ENCODE data around the gene CKAP2L. TPM values are rescaled to one million over a fixed set of nuclear protein-coding genes. Genes with fewer than 3 reads are reported as not detected.

Gene CKAP2L
- total RNA-seq, 6 experiments from 2014 or later = 0.20 to 1.4 (median 0.66) TPM

DNA sequence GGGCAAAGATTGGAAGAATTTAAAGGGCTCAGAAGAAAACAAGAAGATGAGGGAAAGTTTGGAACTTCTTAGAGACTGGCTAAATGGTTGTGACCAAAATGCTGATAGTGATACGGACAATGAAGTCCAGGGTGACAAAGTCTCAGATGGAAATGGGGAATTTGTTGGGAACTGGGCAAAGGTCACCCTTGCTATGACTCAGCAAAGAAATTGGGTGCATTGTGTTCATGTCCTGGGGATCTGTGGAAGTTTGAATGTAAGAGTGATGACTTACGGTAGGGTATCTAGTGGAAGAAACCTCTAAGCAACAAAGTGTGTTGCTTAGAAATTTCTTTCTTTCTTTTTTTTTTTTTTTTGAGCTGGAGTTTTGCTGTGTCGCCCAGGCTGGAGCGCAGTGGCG, 25.9 kb upstream of the CKAP2L start:
- WGBS (ENCODE audit: insufficient coverage, low coverage, low lambda C conversion rate, missing lambda C conversion rate) = 73% methylated on average over 5 of the region's 5 CpGs
- DNase-seq (no peak), ATAC-seq (peak in 3 of 4 donors; percentile 31 to 55 (median 37))
- Histone ChIP-seq H3K27me3 (no peaks in the 10 kb centered on the region), H3K4me1 (peaks cover 0 to 16% (median 2%) of the 10 kb centered on the region in 4 donors), H3K27ac (no peak overlapping the region), H3K36me3 (no peaks in the 10 kb centered on the region), H3K9me3 (no peaks in the 10 kb centered on the region), H3K4me3 (no peak overlapping the region)
- TF ChIP-seq POLR2A (IDR thresholded peaks at IDR 0.05) = no peak
- TF ChIP-seq, protein P1, sequence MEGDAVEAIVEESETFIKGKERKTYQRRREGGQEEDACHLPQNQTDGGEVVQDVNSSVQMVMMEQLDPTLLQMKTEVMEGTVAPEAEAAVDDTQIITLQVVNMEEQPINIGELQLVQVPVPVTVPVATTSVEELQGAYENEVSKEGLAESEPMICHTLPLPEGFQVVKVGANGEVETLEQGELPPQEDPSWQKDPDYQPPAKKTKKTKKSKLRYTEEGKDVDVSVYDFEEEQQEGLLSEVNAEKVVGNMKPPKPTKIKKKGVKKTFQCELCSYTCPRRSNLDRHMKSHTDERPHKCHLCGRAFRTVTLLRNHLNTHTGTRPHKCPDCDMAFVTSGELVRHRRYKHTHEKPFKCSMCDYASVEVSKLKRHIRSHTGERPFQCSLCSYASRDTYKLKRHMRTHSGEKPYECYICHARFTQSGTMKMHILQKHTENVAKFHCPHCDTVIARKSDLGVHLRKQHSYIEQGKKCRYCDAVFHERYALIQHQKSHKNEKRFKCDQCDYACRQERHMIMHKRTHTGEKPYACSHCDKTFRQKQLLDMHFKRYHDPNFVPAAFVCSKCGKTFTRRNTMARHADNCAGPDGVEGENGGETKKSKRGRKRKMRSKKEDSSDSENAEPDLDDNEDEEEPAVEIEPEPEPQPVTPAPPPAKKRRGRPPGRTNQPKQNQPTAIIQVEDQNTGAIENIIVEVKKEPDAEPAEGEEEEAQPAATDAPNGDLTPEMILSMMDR (IDR thresholded peaks at IDR 0.05) = no peak
- intact Hi-C loops (cut with DNase I) = no loop called here

DNA sequence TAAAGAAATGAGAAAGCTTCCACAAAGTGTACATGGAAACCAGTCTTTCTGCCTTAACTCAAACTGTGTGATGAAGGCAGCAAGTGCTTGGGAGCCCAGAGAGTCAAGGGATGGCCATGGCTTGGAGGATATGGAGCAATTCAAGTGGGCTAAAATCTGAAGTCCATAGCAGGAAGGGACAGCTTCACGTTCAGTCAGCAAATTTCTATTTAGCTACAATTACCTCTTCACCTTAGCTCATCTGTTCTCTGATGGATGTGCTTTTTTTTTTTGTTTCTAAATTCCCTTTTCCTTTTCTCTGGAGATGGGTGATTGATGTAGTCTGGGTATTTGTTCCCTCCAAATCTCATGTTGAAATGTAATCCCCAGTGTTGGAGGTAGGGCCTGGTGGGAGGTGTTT, 24.8 kb upstream of the CKAP2L start:
- intact Hi-C loops (cut with DNase I) = no loop called here
- Histone ChIP-seq H3K27me3 (no peaks in the 10 kb centered on the region), H3K27ac (no peak overlapping the region), H3K36me3 (no peaks in the 10 kb centered on the region), H3K9me3 (no peaks in the 10 kb centered on the region), H3K4me3 (no peak overlapping the region), H3K4me1 (peaks cover 0 to 5% (median 2%) of the 10 kb centered on the region in 4 donors)
- DNase-seq (no peak), ATAC-seq (no peak)
- no peak for TF ChIP-seq POLR2A (IDR thresholded peaks at IDR 0.05)
- TF ChIP-seq, protein P1 (IDR thresholded peaks at IDR 0.05) = no peak
- no CpG with 5 or more reads among the region's 1 CpG for WGBS (ENCODE audit: insufficient coverage, low coverage, low lambda C conversion rate, missing lambda C conversion rate)

DNA sequence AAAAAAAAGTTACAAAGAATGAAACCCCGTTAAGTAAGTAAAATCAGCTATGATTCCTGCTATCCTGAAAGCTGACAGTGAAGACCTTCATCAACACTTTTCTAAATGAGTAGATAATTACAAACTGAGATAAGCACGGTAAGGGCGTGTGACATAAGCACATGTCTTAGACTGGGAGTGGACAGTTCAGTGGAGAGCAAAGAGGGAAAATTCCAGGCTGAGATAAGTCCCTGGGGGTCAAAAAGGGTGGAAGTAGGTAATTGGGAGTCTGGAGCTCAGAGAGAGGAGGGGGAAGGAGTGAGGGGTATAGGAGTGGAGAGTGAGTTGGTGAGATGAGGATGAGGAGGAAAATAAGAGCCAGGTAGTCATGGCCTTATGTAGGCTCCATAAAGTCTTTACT, 24.2 kb upstream of the CKAP2L start:
- intact Hi-C loops (cut with DNase I) = no loop called here
- TF ChIP-seq, protein P1 (IDR thresholded peaks at IDR 0.05) = no peak
- TF ChIP-seq POLR2A (IDR thresholded peaks at IDR 0.05) = no peak
- Histone ChIP-seq H3K9me3 (no peaks in the 10 kb centered on the region), H3K27ac (no peak overlapping the region), H3K27me3 (no peaks in the 10 kb centered on the region), H3K4me1 (no peaks in the 10 kb centered on the region), H3K4me3 (no peak overlapping the region), H3K36me3 (no peaks in the 10 kb centered on the region)
- WGBS (ENCODE audit: insufficient coverage, low coverage, low lambda C conversion rate, missing lambda C conversion rate) = 90% methylated on average over 3 of the region's 3 CpGs
- ATAC-seq (no peak), DNase-seq (no peak)

DNA sequence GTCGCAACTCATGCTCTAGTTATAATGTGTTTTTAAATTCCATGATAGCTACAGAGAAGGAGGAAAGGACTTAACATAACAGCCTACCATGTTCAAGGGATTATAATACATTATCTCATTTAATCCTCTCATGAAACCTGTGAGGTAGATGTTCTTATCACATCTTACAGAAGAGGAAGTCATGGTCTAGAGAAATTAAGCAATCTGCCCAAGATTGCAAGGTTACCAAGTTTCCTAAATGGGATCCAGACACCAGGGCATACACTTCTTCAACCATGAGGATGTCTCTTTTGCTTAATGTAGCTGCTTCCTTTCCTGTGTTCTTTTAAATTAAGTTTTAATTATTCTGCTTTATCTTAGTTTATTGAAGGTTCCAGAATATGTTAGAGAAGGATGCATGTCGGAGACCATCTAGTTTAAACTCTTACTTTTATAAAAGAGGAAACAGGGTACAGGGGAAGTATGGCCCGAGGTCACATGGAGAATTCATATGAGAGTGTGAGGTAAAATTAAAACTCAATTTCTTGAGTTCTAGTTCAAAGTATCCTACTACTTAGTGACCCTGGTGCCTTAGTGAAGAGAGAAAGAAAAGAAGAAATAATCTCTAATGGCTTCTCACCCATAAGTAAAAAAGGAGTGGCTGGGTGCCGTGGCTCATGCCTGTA, 23.5 kb upstream of the CKAP2L start:
- H3K27ac ChIP-seq = no peak overlapping the region
- WGBS (ENCODE audit: insufficient coverage, low coverage, low lambda C conversion rate, missing lambda C conversion rate) = 68% methylated on average over 3 of the region's 4 CpGs
- H3K36me3 ChIP-seq = no peaks in the 10 kb centered on the region
- H3K9me3 ChIP-seq = no peaks in the 10 kb centered on the region
- TF ChIP-seq, protein P1 (IDR thresholded peaks at IDR 0.05) = no peak
- TF ChIP-seq POLR2A (IDR thresholded peaks at IDR 0.05) = no peak
- ATAC-seq (no peak), DNase-seq (no peak)
- no peak overlapping the region for H3K4me3 ChIP-seq
- H3K4me1 ChIP-seq = no peaks in the 10 kb centered on the region
- intact Hi-C loops (cut with DNase I) = no loop called here
- H3K27me3 ChIP-seq = no peaks in the 10 kb centered on the region
